AG09309 (cell line): ENCODE measurements around the gene LYPD6B.

ENCODE experiments used
- DNase-seq: peaks from one replicate; pipeline ENCODE4 v3.0.0-alpha.2; 2010; ENCODE audit warnings: low read depth
- H3K4me3 ChIP-seq: 2 replicates; pipeline ENCODE4 v1.5.1; 2011; ENCODE audit warnings: mild to moderate bottlenecking, low read depth, low read length, moderate library complexity; ENCODE audit not compliant: control insufficient read depth
- CTCF ChIP-seq: IDR thresholded peaks from 2 replicates; pipeline ENCODE4 v1.5.1; 2011; ENCODE audit warnings: mild to moderate bottlenecking, low read depth, low read length, inconsistent platforms; ENCODE audit not compliant: insufficient read depth, control insufficient read depth; ENCODE audit errors: missing control alignments

LYPD6B gene

DNA sequence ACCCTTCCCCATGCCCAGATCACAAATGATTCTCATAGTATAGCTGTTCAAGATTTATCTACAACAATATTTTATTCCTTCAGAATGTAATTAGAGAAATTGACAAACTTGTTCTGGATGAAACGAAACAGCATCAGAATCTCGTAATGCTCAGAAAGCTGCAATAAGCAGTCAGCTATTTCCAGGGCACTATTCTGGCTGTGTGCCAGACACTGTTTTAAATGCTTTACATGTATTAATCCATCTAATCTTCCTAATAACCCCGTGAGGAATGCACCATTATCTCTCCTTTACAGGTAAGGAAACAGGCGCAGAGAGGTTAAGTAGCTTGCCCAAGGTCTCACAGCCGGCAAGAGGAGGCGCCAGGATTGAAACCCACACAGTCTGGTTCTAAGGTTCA lies 10.1 kb upstream of the LYPD6B start:
- no peak for TF ChIP-seq CTCF
- no peak for DNase-seq

DNA sequence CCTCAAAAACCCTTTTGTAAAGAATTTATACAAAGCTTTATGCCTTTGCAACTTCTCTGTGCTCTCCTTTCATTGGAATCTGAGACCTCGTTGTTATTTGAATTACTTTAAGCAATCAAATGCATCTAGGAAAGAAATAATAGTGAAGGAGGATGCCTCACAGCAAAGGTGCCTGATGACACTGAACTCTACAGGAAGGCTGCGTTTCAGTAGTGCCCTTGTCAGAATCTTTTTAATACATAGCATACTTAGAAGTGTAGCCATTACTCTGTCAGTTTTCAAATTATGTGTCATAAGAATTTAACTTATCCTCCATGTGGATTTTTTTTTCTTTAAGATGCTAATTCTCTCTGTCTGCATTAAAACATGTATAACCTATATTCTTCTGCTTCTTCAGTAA lies 9.6 kb upstream of the LYPD6B start:
- no peak overlapping the region for H3K4me3 ChIP-seq
- DNase-seq: no peak
- TF ChIP-seq CTCF: no peak

More for the DNA sequence above, 10.1 kb upstream of the LYPD6B start:
- H3K4me3 ChIP-seq: no peak overlapping the region

GRCh38 chr2:149029307-149029965 lies 9.1 kb upstream of the LYPD6B start:
- H3K4me3 ChIP-seq: no peak overlapping the region
- no peak for TF ChIP-seq CTCF
- no peak for DNase-seq

- no peak for TF ChIP-seq CTCF
Measured at GRCh38 chr2:149031396-149031795, 7.1 kb upstream of the LYPD6B start.

DNA sequence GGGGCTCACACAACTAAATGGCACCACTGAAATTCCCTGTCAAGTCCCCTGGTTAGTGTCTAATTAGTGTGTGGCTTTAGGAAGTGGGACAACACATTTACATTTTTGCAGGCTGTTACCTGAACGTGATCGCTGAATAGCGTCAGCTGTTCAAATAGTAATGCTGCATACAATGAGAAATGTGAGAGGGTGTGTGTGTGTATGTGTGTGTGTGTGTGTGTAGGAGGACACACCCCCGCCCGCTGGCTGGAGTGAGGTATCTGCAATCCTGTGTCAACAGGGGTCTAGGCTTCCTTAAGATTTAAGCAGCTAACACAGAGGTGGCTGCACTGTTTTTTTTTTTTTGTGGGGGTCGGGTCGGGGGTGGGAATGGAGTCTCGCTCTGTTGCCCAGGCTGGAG lies 4.8 kb upstream of the LYPD6B start:
- no peak overlapping the region for H3K4me3 ChIP-seq
- DNase-seq: no peak
- TF ChIP-seq CTCF: no peak

More at GRCh38 chr2:149031396-149031795, 7.1 kb upstream of the LYPD6B start:
- H3K4me3 ChIP-seq: no peak overlapping the region
- no peak for DNase-seq

DNA sequence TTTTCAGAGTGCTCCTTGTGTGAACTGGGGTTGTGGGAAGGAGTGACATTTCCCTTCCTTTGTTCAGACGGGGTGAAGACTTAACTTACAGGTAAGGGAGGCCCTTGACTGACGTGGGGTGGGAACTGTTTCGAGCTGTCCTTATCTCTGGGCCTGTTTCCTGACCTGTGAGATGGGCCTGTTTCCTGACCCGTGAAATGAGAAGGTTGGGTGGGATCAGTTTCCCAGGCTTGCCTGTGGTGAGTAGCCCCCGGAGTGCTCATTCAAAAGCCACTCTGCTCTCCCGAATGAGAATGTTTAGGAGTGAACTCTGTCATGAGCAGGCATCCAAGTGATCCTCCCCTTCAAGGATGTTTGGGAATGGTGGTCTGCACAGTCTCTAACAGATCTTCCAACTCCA lies 4.1 kb upstream of the LYPD6B start:
- DNase-seq: no peak
- TF ChIP-seq CTCF: no peak
- no peak overlapping the region for H3K4me3 ChIP-seq
